Hair follicular keratinocyte (primary cell): ENCODE results near the gene GTF2E1. TPM values are rescaled to one million over a fixed set of nuclear protein-coding genes. Genes with fewer than 3 reads are reported as not detected.

ENCODE experiments used
- total RNA-seq: library from RNA; depleted of rRNA; stranded (reverse); fragments of >200 nt; gene quantifications from 2 replicates; pipeline ENCODE4 v1.2.3, GENCODE V29; 2015

GTF2E1 gene
- 10.3 and 11.6 TPM in 2 replicates for total RNA-seq

GRCh38 chr3:120742198-120742848 lies at the start of gene GTF2E1, which contains the start of gene RABL3:
TSS of gene GTF2E1 (plus strand) at chr3:120742744. CDS start at chr3:120750553, 7,809 bp downstream.
TSS of gene RABL3 (minus strand) at chr3:120742516. CDS start at chr3:120742507, 9 bp downstream.

Other genes starting within 250 kb of the GTF2E1 start
- gene NDUFB4, start 146.4 kb upstream of the GTF2E1 start, total RNA-seq, result 130 and 138 TPM in 2 replicates
- not detected in 2 replicates for gene HGD, start 60.5 kb upstream of the GTF2E1 start, total RNA-seq
- 11.6 and 14.4 TPM in 2 replicates for gene RABL3, start 228 bp upstream of the GTF2E1 start, total RNA-seq
- not detected in 2 replicates for gene STXBP5L, start 165.5 kb downstream of the GTF2E1 start, total RNA-seq